ENCODE results near the gene TSEN34.

TSEN34 gene

DNA sequence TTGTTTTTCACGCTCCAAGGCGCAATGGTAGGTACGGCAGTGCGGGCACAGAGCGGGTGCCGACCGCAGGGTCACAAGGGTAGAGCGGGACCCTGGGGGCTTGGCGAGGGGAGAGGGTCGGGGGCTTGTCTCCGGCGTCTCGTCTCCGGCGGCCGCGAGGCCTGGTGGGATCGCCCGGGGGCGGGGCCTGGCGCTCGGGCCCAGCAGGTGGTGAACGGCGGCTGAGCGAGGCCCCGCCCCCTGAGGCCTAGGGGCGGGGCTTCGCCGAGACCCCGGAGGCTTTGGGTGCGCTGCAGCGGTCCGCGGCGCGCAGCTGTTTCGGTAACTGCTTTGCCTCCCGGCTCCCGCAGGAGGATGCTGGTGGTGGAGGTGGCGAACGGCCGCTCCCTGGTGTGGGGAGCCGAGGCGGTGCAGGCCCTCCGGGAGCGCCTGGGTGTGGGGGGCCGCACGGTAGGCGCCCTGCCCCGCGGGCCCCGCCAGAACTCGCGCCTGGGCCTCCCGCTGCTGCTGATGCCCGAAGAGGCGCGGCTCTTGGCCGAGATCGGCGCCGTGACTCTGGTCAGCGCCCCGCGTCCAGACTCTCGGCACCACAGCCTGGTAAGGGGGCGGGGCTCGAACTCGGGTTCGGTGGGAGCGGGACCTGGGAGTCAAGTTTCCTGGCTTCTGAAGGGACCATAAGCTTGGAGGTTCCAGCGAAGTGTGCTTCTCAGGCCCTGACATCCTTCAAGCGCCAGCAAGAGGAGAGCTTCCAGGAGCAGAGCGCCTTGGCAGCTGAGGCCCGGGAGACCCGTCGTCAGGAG is at the start of gene TSEN34:
Gene TSEN34, plus strand, starts transcription at position 298 of the 800 bp plus-strand sequence. Its CDS starts 57 bp downstream, at position 355.
- peak; percentile 26 for ATAC-seq (ENCODE audit: low read depth)
- H3K27me3 ChIP-seq (ENCODE audit: insufficient read depth, poor library complexity, severe bottlenecking): no peaks in the 10 kb centered on the region
- no peaks in the 10 kb centered on the region for H3K9me3 ChIP-seq (ENCODE audit: severe bottlenecking)
- TF ChIP-seq, protein P1, sequence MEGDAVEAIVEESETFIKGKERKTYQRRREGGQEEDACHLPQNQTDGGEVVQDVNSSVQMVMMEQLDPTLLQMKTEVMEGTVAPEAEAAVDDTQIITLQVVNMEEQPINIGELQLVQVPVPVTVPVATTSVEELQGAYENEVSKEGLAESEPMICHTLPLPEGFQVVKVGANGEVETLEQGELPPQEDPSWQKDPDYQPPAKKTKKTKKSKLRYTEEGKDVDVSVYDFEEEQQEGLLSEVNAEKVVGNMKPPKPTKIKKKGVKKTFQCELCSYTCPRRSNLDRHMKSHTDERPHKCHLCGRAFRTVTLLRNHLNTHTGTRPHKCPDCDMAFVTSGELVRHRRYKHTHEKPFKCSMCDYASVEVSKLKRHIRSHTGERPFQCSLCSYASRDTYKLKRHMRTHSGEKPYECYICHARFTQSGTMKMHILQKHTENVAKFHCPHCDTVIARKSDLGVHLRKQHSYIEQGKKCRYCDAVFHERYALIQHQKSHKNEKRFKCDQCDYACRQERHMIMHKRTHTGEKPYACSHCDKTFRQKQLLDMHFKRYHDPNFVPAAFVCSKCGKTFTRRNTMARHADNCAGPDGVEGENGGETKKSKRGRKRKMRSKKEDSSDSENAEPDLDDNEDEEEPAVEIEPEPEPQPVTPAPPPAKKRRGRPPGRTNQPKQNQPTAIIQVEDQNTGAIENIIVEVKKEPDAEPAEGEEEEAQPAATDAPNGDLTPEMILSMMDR (IDR thresholded peaks at IDR 0.05; ENCODE audit: poor library complexity, severe bottlenecking): no peak
- no peak for DNase-seq (ENCODE audit: low spot score)
- H3K4me1 ChIP-seq (ENCODE audit: insufficient read depth, poor library complexity, severe bottlenecking): no peaks in the 10 kb centered on the region
- H3K4me3 ChIP-seq (ENCODE audit: severe bottlenecking): peak within 1 kb of the TSS; percentile 71
- peaks cover 27% of the 10 kb centered on the region for H3K36me3 ChIP-seq (ENCODE audit: low read depth)
- peak within 1 kb of the TSS; percentile 76 for H3K27ac ChIP-seq (ENCODE audit: poor library complexity, severe bottlenecking)

DNA sequence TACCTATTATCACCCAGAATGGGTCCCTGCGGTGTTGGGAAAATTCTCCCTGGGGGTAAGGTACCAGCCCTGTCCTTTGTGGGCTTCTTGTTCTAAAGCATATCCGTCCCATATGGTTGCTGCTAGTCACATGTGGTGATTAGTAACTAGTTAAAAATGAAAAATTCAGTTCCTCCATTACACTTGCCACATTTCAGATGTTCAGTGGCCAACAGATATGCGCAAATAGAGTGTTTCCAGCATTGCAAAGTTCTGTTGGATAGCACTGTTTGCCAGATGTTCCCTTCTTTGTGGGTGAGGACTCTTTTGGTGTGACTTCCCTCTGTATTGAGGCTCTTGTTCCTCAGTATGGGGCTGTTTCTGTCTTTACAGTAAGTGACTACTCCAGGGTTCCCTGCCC is 49.8 kb upstream of the TSEN34 start:
- peaks cover 3% of the 10 kb centered on the region for H3K4me1 ChIP-seq (ENCODE audit: insufficient read depth, poor library complexity, severe bottlenecking)
- no peak overlapping the region for H3K27ac ChIP-seq (ENCODE audit: poor library complexity, severe bottlenecking)
- DNase-seq (ENCODE audit: low spot score) (no peak), ATAC-seq (ENCODE audit: low read depth) (no peak)
- peaks cover 74% of the 10 kb centered on the region for H3K36me3 ChIP-seq (ENCODE audit: low read depth)
- H3K4me3 ChIP-seq (ENCODE audit: severe bottlenecking): no peak overlapping the region
- TF ChIP-seq, protein P1 (IDR thresholded peaks at IDR 0.05; ENCODE audit: poor library complexity, severe bottlenecking): no peak
- no peaks in the 10 kb centered on the region for H3K9me3 ChIP-seq (ENCODE audit: severe bottlenecking)
- no peaks in the 10 kb centered on the region for H3K27me3 ChIP-seq (ENCODE audit: insufficient read depth, poor library complexity, severe bottlenecking)

- Histone ChIP-seq H3K27ac (ENCODE audit: poor library complexity, severe bottlenecking) (no peak overlapping the region), H3K27me3 (ENCODE audit: insufficient read depth, poor library complexity, severe bottlenecking) (no peaks in the 10 kb centered on the region), H3K4me3 (ENCODE audit: severe bottlenecking) (no peak overlapping the region), H3K36me3 (ENCODE audit: low read depth) (peaks cover 82% of the 10 kb centered on the region), H3K4me1 (ENCODE audit: insufficient read depth, poor library complexity, severe bottlenecking) (peaks cover 3% of the 10 kb centered on the region), H3K9me3 (ENCODE audit: severe bottlenecking) (no peaks in the 10 kb centered on the region)
- no peak for ATAC-seq (ENCODE audit: low read depth)
- TF ChIP-seq, protein P1 (IDR thresholded peaks at IDR 0.05; ENCODE audit: poor library complexity, severe bottlenecking): no peak
- DNase-seq (ENCODE audit: low spot score): no peak
Observed at GRCh38 chr19:54142166-54142780, 48.8 kb upstream of the TSEN34 start.

GRCh38 chr19:54145541-54146158 is 45.5 kb upstream of the TSEN34 start:
- DNase-seq (ENCODE audit: low spot score) (no peak), ATAC-seq (ENCODE audit: low read depth) (no peak)
- H3K27ac ChIP-seq (ENCODE audit: poor library complexity, severe bottlenecking): no peak overlapping the region
- H3K36me3 ChIP-seq (ENCODE audit: low read depth): peaks cover 94% of the 10 kb centered on the region
- no peaks in the 10 kb centered on the region for H3K9me3 ChIP-seq (ENCODE audit: severe bottlenecking)
- H3K4me3 ChIP-seq (ENCODE audit: severe bottlenecking): no peak overlapping the region
- no peaks in the 10 kb centered on the region for H3K4me1 ChIP-seq (ENCODE audit: insufficient read depth, poor library complexity, severe bottlenecking)
- H3K27me3 ChIP-seq (ENCODE audit: insufficient read depth, poor library complexity, severe bottlenecking): no peaks in the 10 kb centered on the region
- TF ChIP-seq, protein P1 (IDR thresholded peaks at IDR 0.05; ENCODE audit: poor library complexity, severe bottlenecking): no peak

Measured in RWPE2 (cell line).